Small intestine (tissue), 7 donors: Measurements from ENCODE around the gene TXNL4A. TPM values are rescaled to one million over a fixed set of nuclear protein-coding genes. Genes with fewer than 3 reads are reported as not detected.
A peak's percentile ranks its signal among the peaks of the same experiment; 100 is the strongest.

ENCODE experiments used
- DNase-seq, 2 donors: peaks; one replicate each; pipeline versions ENCODE4 v3.0.0 to v3.0.0-alpha.2; 2013
- FAIRE-seq: peaks from 2 replicates; lab custom pipeline; 2012; peaks lifted over from hg19 to GRCh38; lab: Jason Lieb, UNC
- H3K27ac ChIP-seq, 3 donors: one replicate each; pipeline ENCODE4 v1.5.1; 2013; ENCODE audit warnings: low read length in 2 of 3, mild to moderate bottlenecking in 2 of 3, control low read depth in 1 of 3, inconsistent platforms in 1 of 3, low read depth in 1 of 3, moderate library complexity in 1 of 3
- H3K27me3 ChIP-seq, 3 donors: one replicate each; pipeline ENCODE4 v1.6.1; 2013; ENCODE audit warnings: low read length in 3 of 3, inconsistent platforms in 1 of 3; ENCODE audit not compliant: control insufficient read depth in 3 of 3, insufficient read depth in 3 of 3
- H3K36me3 ChIP-seq, 3 donors: one replicate each; pipeline ENCODE4 v1.6.1; 2013; ENCODE audit warnings: low read length in 3 of 3, inconsistent platforms in 1 of 3, low read depth in 1 of 3, mild to moderate bottlenecking in 1 of 3, moderate library complexity in 1 of 3; ENCODE audit not compliant: control insufficient read depth in 3 of 3, insufficient read depth in 2 of 3
- H3K4me1 ChIP-seq, 3 donors: one replicate each; pipeline ENCODE4 v1.6.1; 2013; ENCODE audit warnings: low read length in 2 of 3, inconsistent platforms in 1 of 3, low read depth in 1 of 3, mild to moderate bottlenecking in 1 of 3, moderate library complexity in 1 of 3; ENCODE audit not compliant: control insufficient read depth in 3 of 3, insufficient read depth in 2 of 3
- H3K4me3 ChIP-seq, 3 donors: one replicate each; pipeline ENCODE4 v1.5.1; 2013; ENCODE audit warnings: low read length in 3 of 3, control low read depth in 1 of 3, inconsistent platforms in 1 of 3, low read depth in 1 of 3, mild to moderate bottlenecking in 1 of 3, moderate library complexity in 1 of 3
- H3K9me3 ChIP-seq, 2 donors: one replicate each; pipeline ENCODE4 v1.6.1; 2013; ENCODE audit warnings: low read depth in 1 of 2, low read length in 1 of 2; ENCODE audit not compliant: control insufficient read depth in 2 of 2, insufficient read depth in 1 of 2
- WGBS, 3 donors: extraction: QIAGEN DNeasy Blood & Tissue Kit; methylation state at CpG; one replicate each; pipeline ENCODE4 v1.1.7; 2013; 5-methylcytosine and 5-hydroxymethylcytosine counted together
- polyA plus RNA-seq, 4 donors: library from polyadenylated mRNA; stranded (reverse) in 3 of 4; unstranded in 1 of 4; fragments of 200-250 nt in 3 of 4; fragments of 120-200 nt in 1 of 4; gene quantifications; one replicate each; pipeline versions ENCODE4 v1.2.1 to v1.2.3, GENCODE V29; 2013
- donor health status: healthy with polysubstance abuse.
- donor health status: control.
- donor health status: control.
- donor health status: Bipolar disorder and iron deficiency.
- donor health status: healthy.

The TXNL4A gene
- polyA plus RNA-seq, 4 donors: 73.4 to 74.5 (median 74.0) TPM

DNA sequence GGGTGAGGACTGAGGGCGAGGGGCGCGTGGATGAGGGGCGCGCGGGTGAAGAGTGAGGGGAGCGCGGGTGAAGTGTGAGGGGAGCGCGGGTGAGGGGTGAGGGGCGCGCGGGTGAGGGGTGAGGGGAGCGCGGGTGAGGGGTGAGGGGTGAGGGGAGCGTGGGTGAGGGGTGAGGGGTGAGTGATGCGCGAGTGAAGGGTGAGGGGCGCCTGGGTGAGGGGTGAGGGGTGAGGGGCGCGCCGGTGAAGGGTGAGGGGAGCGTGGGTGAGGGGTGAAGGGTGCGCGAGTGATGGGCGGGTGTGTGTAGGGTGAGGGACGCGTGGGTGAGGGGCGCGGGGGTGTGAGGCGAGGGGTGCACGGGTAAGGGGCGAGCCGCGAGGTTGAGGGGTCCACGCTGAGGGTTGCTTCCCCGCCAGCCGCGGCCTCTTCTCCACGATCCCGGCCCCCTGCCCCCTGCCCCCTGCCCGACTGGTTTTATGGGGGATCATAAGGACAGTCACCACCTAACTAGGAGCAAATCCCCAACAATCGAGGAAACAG, 35.8 kb downstream of the TXNL4A start:
- Histone ChIP-seq H3K36me3 (peaks cover 0 to 9% (median 0%) of the 10 kb centered on the region in 3 donors), H3K27ac (no peak overlapping the region), H3K9me3 (no peaks in the 10 kb centered on the region), H3K4me3 (peak overlapping the region; percentile 45 to 95 (median 63)), H3K27me3 (no peaks in the 10 kb centered on the region), H3K4me1 (peaks cover 0 to 37% (median 10%) of the 10 kb centered on the region in 3 donors)
- FAIRE-seq: no peak
- 14 to 25% (median 23%) methylated on average over 39 to 43 of the region's 43 CpGs for WGBS, 3 donors
- no peak for DNase-seq

- Histone ChIP-seq H3K27me3 (no peaks in the 10 kb centered on the region), H3K36me3 (peaks cover 0 to 9% (median 0%) of the 10 kb centered on the region in 3 donors), H3K27ac (peak within 1 kb of the TSS in 1 of 3 donors; percentile 72), H3K4me3 (peak within 1 kb of the TSS; percentile 45 to 95 (median 94)), H3K4me1 (peaks cover 0 to 37% (median 10%) of the 10 kb centered on the region in 3 donors), H3K9me3 (no peaks in the 10 kb centered on the region)
- DNase-seq: peak; percentile 83 to 95
- FAIRE-seq: no peak
- WGBS, 3 donors: 0 to 1% (median 1%) methylated on average over 82 to 126 of the region's 126 CpGs
Observed at GRCh38 chr18:79951545-79952455, 36.6 kb downstream of the TXNL4A start, which contains the start of gene SLC66A2. Gene SLC66A2, minus strand, starts transcription at chr18:79951653. Its CDS starts 727 bp downstream, at chr18:79950926.

GRCh38 chr18:79950515-79951341, 37.6 kb downstream of the TXNL4A start:
- peak overlapping the region; percentile 45 to 95 (median 94) for H3K4me3 ChIP-seq
- FAIRE-seq (no peak), DNase-seq (peak; percentile 38 to 70)
- no peaks in the 10 kb centered on the region for H3K9me3 ChIP-seq
- peak overlapping the region in 1 of 3 donors; percentile 72 for H3K27ac ChIP-seq
- WGBS, 3 donors: 4 to 8% (median 6%) methylated on average over 43 to 81 of the region's 81 CpGs
- peaks cover 0 to 37% (median 10%) of the 10 kb centered on the region in 3 donors for H3K4me1 ChIP-seq
- H3K27me3 ChIP-seq: no peaks in the 10 kb centered on the region
- peaks cover 0 to 12% (median 0%) of the 10 kb centered on the region in 3 donors for H3K36me3 ChIP-seq

DNA sequence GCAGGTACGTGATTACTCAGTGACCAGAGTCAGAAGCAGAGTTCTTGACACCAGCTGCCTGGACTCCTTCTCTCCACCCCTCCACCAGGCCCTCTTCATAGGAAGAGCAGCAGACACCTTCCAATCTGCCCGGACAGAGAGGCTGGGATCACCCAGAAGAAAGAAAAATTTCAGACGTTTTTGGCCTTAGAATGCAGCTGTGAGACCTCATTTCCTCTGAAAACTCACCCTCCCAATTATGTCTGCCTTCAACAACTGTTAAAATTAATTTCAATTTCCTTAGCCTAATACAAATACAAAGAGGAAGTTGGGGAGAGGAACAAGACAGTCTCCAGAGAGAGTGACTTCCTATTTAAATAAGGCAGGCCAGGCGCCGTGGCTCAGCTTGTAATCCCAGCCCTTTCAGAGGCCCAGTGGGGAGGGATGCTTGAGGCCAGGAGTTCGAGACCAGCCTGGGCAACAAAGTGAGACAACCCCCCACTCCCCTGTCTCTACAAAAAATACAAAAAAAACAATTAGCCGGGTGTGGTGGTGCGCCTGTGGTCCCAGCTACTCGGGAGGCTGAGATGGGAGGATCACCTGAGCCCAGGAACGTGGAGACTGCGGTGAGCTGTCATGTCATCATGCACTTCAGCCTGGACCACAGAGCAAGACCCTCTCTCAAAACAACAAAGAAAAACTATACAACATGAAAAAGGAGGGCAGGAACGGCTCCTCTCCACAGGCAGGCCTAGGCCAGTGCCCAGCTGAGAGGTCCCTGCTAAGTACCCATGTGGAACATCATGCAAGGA, 38.5 kb downstream of the TXNL4A start:
- no peak for FAIRE-seq
- 53 to 76% (median 70%) methylated on average over 12 of the region's 12 CpGs for WGBS, 3 donors

GRCh38 chr18:79948719-79949411, 39.5 kb downstream of the TXNL4A start:
- no peak for FAIRE-seq
- Histone ChIP-seq H3K27me3 (no peaks in the 10 kb centered on the region), H3K4me3 (no peak overlapping the region), H3K27ac (no peak overlapping the region), H3K36me3 (peaks cover 0 to 22% (median 0%) of the 10 kb centered on the region in 3 donors), H3K9me3 (no peaks in the 10 kb centered on the region), H3K4me1 (peaks cover 0 to 27% (median 10%) of the 10 kb centered on the region in 3 donors)
- DNase-seq: no peak
- WGBS, 3 donors: 89 to 93% (median 93%) methylated on average over 23 of the region's 23 CpGs

More for the DNA sequence above, 38.5 kb downstream of the TXNL4A start:
- Histone ChIP-seq H3K27ac (peak overlapping the region in 1 of 3 donors; percentile 72), H3K27me3 (no peaks in the 10 kb centered on the region), H3K4me1 (peaks cover 0 to 35% (median 10%) of the 10 kb centered on the region in 3 donors), H3K4me3 (peak overlapping the region in 2 of 3 donors; percentile 44 to 94), H3K36me3 (peaks cover 0 to 19% (median 0%) of the 10 kb centered on the region in 3 donors), H3K9me3 (no peaks in the 10 kb centered on the region)
- no peak for DNase-seq

DNA sequence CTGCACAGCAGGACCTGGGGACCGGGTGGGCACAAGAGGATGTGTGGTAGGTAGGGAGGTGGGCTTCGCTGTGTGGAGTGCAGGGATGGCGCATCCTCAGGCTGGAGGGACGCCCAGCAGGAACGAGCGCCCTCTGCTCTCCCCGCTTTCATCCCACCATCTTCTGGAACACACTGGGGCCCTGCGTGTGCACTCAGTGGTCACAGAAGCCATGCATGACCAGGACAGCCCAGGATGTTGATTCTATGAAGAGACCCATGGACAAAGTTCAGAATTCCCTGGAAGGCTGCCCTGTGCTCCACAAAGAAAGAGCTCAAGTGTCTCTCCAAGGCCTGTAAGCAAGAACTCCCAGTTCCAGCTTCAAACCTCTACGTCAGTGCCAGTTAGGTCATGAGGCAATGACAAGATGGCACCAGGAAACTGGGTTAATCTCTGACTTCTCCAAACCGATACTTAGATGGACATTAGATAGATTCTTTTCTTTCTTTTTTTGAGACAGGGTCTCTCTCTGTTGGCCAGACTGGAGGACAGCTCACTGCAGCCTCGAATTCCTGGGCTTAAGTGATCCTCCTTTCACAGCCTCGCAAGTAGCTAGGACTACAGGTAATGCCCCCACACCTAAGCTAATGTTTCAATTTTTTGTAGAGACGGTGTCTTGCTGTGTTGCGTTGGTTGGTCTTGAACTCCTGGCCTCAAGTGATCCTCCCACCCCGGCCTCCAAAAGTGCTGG, 40.3 kb downstream of the TXNL4A start:
- DNase-seq (peak in 1 of 2 donors; percentile 54), FAIRE-seq (no peak)

More for the DNA sequence above, 40.3 kb downstream of the TXNL4A start:
- WGBS, 3 donors: 78 to 89% (median 80%) methylated on average over 15 of the region's 15 CpGs
- H3K27me3 ChIP-seq: no peaks in the 10 kb centered on the region
- no peak overlapping the region for H3K4me3 ChIP-seq
- H3K9me3 ChIP-seq: no peaks in the 10 kb centered on the region
- peaks cover 0 to 24% (median 10%) of the 10 kb centered on the region in 3 donors for H3K4me1 ChIP-seq
- H3K36me3 ChIP-seq: peaks cover 0 to 28% (median 0%) of the 10 kb centered on the region in 3 donors
- no peak overlapping the region for H3K27ac ChIP-seq
